ENCODE data around the gene PIGT. TPM values are rescaled to one million over a fixed set of nuclear protein-coding genes. Genes with fewer than 3 reads are reported as not detected.

PIGT gene
- total and polyA plus RNA-seq, 2 of the 13 experiments (the other 11 are each of a cell fraction or from before 2014, with no cell fraction given) = 65.9 to 74.1 TPM

- TF ChIP-seq ISL2 (CRISPR knock-in tag; IDR thresholded peaks at IDR 0.05) (0 out of 2 replicates have a peak, but pooled peaks have one; percentile 16), TMF1 (CRISPR knock-in tag; IDR thresholded peaks at IDR 0.05; ENCODE audit: low read depth) (no peak), MYC (CRISPR knock-in tag; IDR thresholded peaks at IDR 0.05; ENCODE audit: borderline replicate concordance) (peak; percentile 63), ZNF83 (CRISPR knock-in tag; IDR thresholded peaks at IDR 0.05; ENCODE audit: borderline replicate concordance) (0 out of 2 replicates have a peak, but pooled peaks have one; percentile 37), ZNF367 (CRISPR knock-in tag; IDR thresholded peaks at IDR 0.05; ENCODE audit: borderline replicate concordance) (no peak), ZNF891 (CRISPR knock-in tag; IDR thresholded peaks at IDR 0.05) (peak; percentile 64), ZBTB7A (CRISPR knock-in tag; IDR thresholded peaks at IDR 0.05) (0 out of 2 replicates have a peak, but pooled peaks have one; percentile 16), ATF2 (CRISPR knock-in tag; IDR thresholded peaks at IDR 0.05) (0 out of 2 replicates have a peak, but pooled peaks have one; percentile 16), ETV5 (CRISPR knock-in tag; IDR thresholded peaks at IDR 0.05; ENCODE audit: borderline replicate concordance) (peak; percentile 44; the same call in 1 of the 2 replicates), ZNF777 (CRISPR knock-in tag; IDR thresholded peaks at IDR 0.05) (peak; percentile 95), ZNF790 (CRISPR knock-in tag; IDR thresholded peaks at IDR 0.05; ENCODE audit: borderline replicate concordance) (peak; percentile 90), MAFK (conservative IDR thresholded peaks at IDR 0.05 in 1 of 2, IDR thresholded peaks at IDR 0.05 in 1 of 2; ENCODE audit: low read length in 2 of 2) (no peak), CHD2 (IDR thresholded peaks at IDR 0.05; ENCODE audit: low read depth, low read length) (peak; percentile 24; the same call in 1 of the 2 replicates), TAF1 (CRISPR knock-in tag; IDR thresholded peaks at IDR 0.05) (peak; percentile 81), PTBP1 (IDR thresholded peaks at IDR 0.05; ENCODE audit: low read depth, low read length, poor library complexity, severe bottlenecking) (peak; percentile 52), ZNF558 (CRISPR knock-in tag; IDR thresholded peaks at IDR 0.05; ENCODE audit: borderline replicate concordance) (peak; percentile 67; the same call in 1 of the 2 replicates), GLI4 (CRISPR knock-in tag; IDR thresholded peaks at IDR 0.05; ENCODE audit: borderline replicate concordance) (peak; percentile 22; the same call in 1 of the 2 replicates), NR2F1 (CRISPR knock-in tag; IDR thresholded peaks at IDR 0.05) (no peak), GPBP1L1 (CRISPR knock-in tag; IDR thresholded peaks at IDR 0.05) (no peak), ZBTB7B (CRISPR knock-in tag; IDR thresholded peaks at IDR 0.05) (peak; percentile 67; the same call in 1 of the 2 replicates), NCOA1 (CRISPR knock-in tag; IDR thresholded peaks at IDR 0.05) (no peak), PHF8 (CRISPR knock-in tag; IDR thresholded peaks at IDR 0.05) (peak; percentile 63), ZBTB37 (CRISPR knock-in tag; IDR thresholded peaks at IDR 0.05) (no peak), BATF2 (CRISPR knock-in tag; IDR thresholded peaks at IDR 0.05) (peak; percentile 87), ZNF564 (CRISPR knock-in tag; IDR thresholded peaks at IDR 0.05) (peak; percentile 76)
These were observed 9.5 kb upstream of the PIGT start (continued) for GRCh38 chr20:45406260-45407066.

Measured in HepG2 (cell line).